CD1c-positive myeloid dendritic cell (primary cell): ENCODE measurements around the gene DHCR7.

ENCODE experiments used
- DNase-seq: peaks from one replicate; pipeline ENCODE4 v3.0.0-alpha.2; 2016; ENCODE audit errors: extremely low spot score

The DHCR7 gene

GRCh38 chr11:71478528-71478840, 30.3 kb upstream of the DHCR7 start:
- no peak for DNase-seq

- DNase-seq, result no peak
These were observed 29.7 kb upstream of the DHCR7 start for GRCh38 chr11:71477641-71478527.

GRCh38 chr11:71476926-71477640, 28.9 kb upstream of the DHCR7 start:
- no peak for DNase-seq

- no peak for DNase-seq
These were observed 27.8 kb upstream of the DHCR7 start for GRCh38 chr11:71476031-71476430.

DNA sequence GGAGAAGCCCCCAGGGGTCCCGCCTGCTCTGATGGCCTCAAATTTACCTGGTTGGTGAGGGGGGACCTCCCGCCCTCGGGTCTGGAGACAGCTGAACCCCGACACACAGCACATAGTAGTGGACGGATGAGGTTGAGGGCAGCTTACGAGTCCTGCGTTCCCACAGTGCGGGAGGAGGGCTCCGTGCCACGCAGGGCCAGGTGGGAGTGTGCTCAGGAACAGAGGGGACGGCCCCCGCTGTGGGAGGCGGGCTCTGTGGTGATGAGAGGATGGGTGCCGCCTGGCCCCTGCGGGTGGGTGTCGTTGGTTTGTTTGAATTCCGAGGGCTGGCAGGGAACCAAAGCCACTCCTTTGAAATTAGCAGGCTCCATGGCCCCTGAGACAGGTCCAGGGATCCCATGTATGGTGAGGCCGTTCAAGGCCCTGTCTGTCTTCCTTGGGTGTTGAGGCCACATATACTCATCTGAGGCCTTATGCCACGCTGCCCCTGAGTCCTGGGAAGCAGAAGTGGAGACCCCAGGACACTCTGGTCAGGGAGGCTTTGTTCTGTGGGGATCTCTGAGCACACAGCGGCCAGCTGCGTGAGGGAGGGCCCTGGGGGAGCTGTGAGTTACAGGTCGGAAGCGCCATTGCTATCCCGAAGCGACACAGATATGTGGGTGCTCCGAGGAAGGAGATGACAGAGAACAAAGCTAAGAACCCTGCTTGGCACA, 26.7 kb upstream of the DHCR7 start:
- no peak for DNase-seq

DNA sequence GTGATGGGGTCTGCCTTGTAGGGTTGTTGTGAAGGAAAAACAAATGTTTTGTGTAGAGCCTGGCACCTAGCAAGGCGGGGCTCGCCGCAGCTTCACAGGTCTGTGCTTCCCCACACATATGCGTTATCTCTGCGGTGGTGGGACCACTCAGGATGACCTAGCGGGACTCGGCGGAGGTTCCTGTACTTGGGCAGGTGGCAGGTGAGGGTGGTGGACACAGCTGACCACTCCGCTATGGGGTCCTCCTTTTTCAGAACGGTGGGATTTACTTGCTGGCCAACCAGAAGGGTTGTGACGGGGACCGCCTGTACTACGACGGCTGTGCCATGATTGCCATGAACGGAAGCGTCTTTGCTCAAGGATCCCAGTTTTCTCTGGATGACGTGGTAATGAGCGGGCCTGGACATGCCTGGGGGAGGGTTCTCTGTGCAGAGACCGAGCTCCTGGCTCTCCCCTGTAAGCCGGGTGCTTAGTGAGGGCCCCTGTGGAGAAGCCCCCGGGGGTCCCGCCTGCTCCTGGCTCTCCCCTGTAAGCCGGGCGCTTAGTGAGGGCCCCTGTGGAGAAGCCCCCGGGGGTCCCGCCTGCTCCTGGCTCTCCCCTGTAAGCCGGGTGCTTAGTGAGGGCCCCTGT, 26.1 kb upstream of the DHCR7 start:
- no peak for DNase-seq

DNA sequence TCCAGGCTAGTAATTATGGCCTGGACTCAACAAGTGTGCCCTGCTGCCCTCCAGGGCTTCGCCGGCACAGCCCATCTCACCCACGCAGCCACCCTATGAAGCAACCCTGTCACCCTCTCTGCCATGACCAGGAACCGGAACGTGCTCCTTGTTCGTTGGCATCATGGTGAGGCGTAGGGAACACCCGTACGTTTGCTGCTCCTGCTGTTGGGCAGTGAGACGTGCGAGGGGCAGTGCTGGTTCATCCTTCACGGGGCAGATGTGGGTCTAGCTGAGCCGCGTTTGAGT, 25.5 kb upstream of the DHCR7 start:
- no peak for DNase-seq

DNA sequence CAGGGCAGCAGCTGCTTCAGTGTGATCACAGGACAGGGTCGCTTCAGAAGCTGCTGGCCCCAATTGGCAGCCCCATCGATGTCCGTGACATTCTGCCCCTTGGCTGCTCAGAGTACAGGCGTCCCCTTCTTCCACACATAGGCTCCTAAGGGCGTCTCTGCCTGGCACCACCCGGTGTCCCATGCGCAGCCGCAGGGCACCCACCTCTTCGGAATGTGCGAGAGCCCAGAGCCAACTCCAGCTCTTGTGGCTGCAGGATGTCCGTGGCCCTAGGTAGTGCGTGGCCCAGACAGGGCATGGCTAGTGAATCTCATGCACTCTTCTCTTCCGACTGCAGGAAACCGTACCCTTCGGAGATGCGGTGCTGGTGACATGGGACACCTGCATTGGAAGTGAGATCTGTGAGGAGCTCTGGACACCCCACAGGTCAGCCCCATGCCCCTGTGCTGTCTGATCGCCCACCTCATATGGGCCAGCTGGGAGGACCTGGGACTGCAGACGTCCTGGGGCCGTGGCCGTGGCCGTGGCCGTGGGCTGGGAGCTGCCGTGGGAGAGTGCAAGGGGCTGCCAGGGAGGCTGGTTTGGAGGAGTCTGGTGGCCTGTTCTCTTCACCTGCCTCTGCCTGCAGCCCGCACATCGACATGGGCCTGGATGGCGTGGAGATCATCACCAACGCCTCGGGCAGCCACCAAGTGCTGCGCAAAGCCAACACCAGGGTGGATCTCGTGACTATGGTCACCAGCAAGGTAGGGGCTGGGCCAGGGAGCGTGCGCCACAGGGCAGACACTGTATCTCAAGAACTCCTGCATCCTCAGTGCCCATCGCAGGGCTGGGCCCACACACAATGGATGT, 25.0 kb upstream of the DHCR7 start:
- no peak for DNase-seq

DNA sequence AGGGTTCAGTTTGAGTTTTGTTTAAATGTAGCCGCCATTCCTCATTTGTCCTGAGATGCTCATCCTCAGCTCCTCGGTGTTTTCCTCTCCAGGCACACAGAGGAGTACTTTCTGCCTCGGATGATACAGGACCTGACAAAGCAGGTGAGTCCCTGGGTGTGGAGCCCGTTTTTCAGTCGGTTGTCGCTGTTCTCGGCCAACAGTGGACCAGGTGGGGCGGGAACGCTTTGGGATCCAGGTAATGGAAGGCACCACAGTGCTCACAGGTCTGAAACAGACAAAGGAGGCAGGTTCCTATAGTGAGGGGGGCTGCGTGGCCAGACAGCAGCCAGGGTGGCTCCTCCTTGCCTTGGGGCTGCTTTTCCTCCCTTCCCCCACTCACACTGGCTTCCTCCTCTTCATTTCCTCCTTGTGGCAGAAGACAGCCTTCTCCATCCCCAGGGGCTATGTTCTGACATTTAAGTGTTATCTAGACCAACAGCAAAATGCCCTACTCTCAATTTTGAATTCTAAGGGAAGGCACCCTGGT, 24.2 kb upstream of the DHCR7 start:
- DNase-seq, result no peak

DNA sequence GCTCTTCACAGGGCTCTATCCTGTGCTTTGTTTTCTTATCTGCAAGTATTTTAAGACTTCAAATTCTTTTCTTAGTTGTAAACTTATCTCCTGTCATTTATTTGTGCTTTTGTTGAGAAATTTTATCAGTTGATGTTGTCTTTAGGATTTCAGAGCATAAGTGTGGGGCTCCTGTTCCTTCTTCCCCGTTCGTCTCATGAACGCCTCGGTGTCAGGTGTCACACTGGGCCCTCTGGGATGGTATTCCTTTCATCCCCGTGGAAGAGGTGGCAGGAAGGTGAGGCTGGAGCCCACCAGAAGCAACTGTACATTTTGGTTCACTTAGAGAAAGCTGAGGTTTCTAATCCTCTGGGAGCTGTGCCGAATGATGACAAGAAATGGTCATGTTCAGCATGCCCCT, 22.8 kb upstream of the DHCR7 start:
- no peak for DNase-seq

- no peak for DNase-seq
These were observed 19.0 kb upstream of the DHCR7 start for GRCh38 chr11:71467164-71467563.

DNA sequence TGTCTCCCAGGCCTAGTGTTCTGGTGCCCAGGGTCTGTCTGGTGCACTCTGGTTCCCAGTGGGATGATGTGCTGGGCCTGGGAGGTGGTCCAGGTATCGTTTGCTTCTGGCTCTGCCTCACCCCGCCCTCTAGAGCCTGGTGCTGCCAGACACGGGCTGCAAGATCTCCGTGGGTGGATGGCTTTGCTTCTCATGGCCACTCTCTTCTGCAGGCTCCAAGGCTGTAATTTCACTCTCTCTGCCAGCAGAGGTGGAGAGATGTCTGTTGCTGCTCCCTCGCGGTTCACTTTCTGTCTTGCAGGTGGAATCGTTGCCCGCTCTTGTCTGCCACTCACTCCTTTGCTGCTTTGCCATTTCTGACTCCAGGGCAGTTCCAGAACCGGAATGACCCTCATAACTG, 18.2 kb upstream of the DHCR7 start:
- DNase-seq, result no peak

DNA sequence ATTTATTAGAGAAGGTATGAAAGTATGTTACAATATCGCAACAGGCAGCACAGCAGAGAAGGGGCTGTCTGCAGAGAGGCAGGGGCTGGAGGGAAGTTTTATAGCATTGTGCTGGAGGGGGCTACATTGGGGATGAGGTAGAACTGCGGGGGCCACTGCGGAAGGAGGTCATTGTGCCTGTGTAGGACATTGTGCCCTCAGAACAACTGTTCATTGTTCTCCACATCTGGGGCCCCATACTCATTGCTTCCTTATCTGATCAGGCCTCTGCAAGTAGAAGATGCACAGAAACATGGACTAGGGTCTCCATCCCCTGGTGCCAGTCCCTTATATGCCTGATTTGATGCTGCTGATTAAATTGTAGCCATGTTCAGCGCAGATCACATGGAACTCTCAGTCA, 16.9 kb upstream of the DHCR7 start:
- DNase-seq, result no peak

DNA sequence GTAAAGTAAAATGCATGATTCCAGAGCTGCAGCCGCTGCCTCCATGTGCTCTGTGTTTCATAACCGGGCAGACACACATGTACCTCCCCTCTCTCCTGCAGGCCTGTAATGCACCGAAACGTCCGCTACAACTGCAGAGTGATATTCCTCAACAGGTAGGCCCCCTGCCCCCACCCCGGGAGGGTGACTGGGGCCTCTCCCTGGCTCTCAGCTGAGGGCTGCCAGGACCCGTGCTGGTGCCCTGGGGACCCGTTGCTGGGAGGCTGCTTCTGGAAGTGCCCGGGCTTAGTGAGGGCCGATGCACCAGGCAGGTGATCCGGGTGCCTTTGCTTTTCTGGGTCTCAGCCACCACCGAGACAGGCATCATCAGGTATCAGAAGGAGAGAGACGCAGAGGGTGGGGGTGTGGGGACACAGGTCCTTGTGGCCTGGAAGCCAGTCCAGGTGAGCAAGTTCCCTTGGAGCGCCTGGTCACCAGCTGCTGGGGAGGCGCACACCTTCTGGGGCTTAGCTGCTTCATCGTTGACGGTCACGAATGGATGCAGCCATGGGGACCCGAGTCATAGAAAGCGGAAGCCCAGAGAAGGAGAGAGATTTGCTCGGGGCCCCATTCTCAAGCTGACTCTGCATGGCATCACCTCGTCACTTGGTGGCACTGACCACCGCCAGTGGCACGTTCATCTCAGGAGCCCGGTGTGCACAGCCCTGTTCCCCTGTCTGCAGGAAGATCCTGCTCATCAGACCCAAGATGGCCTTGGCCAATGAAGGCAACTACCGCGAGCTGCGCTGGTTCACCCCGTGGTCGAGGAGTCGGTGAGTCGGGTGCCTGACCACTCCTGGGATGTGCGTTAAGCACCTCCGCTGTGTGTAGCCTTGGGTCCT, 15.4 kb upstream of the DHCR7 start:
- DNase-seq, result no peak

DNA sequence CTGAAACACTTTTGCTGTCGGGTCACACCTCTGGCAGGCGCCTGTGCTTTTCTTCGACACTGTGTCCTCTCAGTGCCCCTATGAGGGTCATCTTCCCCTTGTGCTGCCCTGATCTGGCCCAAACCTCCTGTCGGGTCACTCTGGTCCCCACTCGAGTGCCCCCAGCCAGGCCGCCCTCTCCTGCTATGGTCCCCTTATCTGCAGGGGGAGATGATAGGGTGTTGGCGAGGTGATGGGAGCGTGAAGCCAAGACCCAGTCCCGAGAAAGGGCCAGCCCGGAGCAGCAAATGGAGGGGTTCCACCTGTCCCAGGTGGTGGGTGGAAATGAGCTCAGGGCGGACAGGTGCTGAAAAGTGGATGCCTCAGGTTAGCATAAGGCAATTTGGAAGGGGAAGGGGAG, 14.5 kb upstream of the DHCR7 start:
- no peak for DNase-seq

- no peak for DNase-seq
These were observed 13.5 kb upstream of the DHCR7 start for GRCh38 chr11:71461696-71462095.

GRCh38 chr11:71459767-71460320, 11.7 kb upstream of the DHCR7 start:
- no peak for DNase-seq

- no peak for DNase-seq
These were observed 11.0 kb upstream of the DHCR7 start for GRCh38 chr11:71459076-71459766.
